H1 (cell line): ENCODE data around the gene RMND5B. TPM values are rescaled to one million over a fixed set of nuclear protein-coding genes. Genes with fewer than 3 reads are reported as not detected.

Experiments used
- CTCF ChIA-PET: fragments of 300-600 bp; sonication (Branson Sonifier 250); formaldehyde crosslinking; loops from one replicate; lab custom pipeline; 2021; ENCODE audit not compliant: partially characterized antibody; lab: Charles Lee
- POLR2A ChIA-PET: fragments of 300-600 bp; sonication (Branson Sonifier 250); formaldehyde crosslinking; loops from one replicate; lab custom pipeline; 2021; ENCODE audit warnings: inconsistent platforms; ENCODE audit not compliant: partially characterized antibody; lab: Charles Lee
- DNase-seq, 2 experiments: peaks; one replicate each; pipeline versions ENCODE4 v3.0.0 to v3.0.0-alpha.2; 2010 to 2022; ENCODE audit warnings: low spot score in 2 of 2, low read depth in 1 of 2, mixed read lengths in 1 of 2
- FAIRE-seq: peaks from 2 replicates; lab custom pipeline; 2011; peaks lifted over from hg19 to GRCh38; lab: Jason Lieb, UNC
- H2AFZ ChIP-seq: 2 replicates; pipeline ENCODE4 v1.8.1; 2012; ENCODE audit warnings: low read length, inconsistent platforms
- H2AK5ac ChIP-seq: 2 replicates; pipeline ENCODE4 v1.6.1; 2013; ENCODE audit warnings: low read depth, low read length
- H2BK120ac ChIP-seq: replicated peaks from 2 replicates; pipeline ENCODE3; 2013; ENCODE audit warnings: low read depth, low read length, inconsistent platforms
- H2BK12ac ChIP-seq: 2 replicates; pipeline ENCODE4 v1.6.1; 2013; ENCODE audit warnings: low read depth, low read length
- H2BK15ac ChIP-seq: 2 replicates; pipeline ENCODE4 v1.6.1; 2013; ENCODE audit warnings: low read length
- H2BK20ac ChIP-seq: 2 replicates; pipeline ENCODE4 v1.6.1; 2013; ENCODE audit warnings: low read length
- H2BK5ac ChIP-seq: 2 replicates; pipeline ENCODE4 v1.6.1; 2013; ENCODE audit warnings: low read depth, low read length
- H3K14ac ChIP-seq: 2 replicates; pipeline ENCODE4 v1.6.1; 2013; ENCODE audit warnings: inconsistent platforms; ENCODE audit not compliant: insufficient read length
- H3K18ac ChIP-seq: 2 replicates; pipeline ENCODE4 v1.6.1; 2013; ENCODE audit warnings: low read length; ENCODE audit errors: extremely low read depth
- H3K23ac ChIP-seq: 2 replicates; pipeline ENCODE4 v1.6.1; 2013; ENCODE audit warnings: inconsistent platforms; ENCODE audit not compliant: insufficient read length
- H3K23me2 ChIP-seq: 2 replicates; pipeline ENCODE4 v1.6.1; 2013; ENCODE audit warnings: low read depth, low read length
- H3K27ac ChIP-seq: 2 replicates; pipeline ENCODE4 v1.6.1; 2011; ENCODE audit warnings: low read depth, low read length, inconsistent platforms
- H3K27me3 ChIP-seq, 4 experiments: replicated peaks in 1 of 4; 1 replicate in 1 of 4; 2 replicates in 3 of 4; pipeline versions ENCODE4 v1.6.1 to v1.8.1; 2011 to 2013; ENCODE audit warnings: low read length in 3 of 4, mild to moderate bottlenecking in 3 of 4, inconsistent platforms in 2 of 4, mixed read lengths in 2 of 4, moderate library complexity in 1 of 4; ENCODE audit not compliant: control insufficient read depth in 3 of 4, insufficient read depth in 3 of 4; ENCODE audit errors: extremely low read depth in 1 of 4
- H3K36me3 ChIP-seq, 4 experiments: 2 replicates each; pipeline versions ENCODE4 v1.6.1 to v1.8.1; 2011 to 2013; ENCODE audit warnings: mild to moderate bottlenecking in 4 of 4, low read length in 3 of 4, moderate library complexity in 2 of 4, control low read depth in 1 of 4, inconsistent platforms in 1 of 4; ENCODE audit not compliant: insufficient read depth in 4 of 4, control insufficient read depth in 2 of 4
- H3K4ac ChIP-seq: replicated peaks from 2 replicates; pipeline ENCODE3; 2013; ENCODE audit warnings: low read length, low read depth, mixed read lengths, inconsistent platforms; ENCODE audit not compliant: insufficient read length
- H3K4me1 ChIP-seq, 4 experiments: replicated peaks in 1 of 4; 1 replicate in 1 of 4; 2 replicates in 3 of 4; pipeline versions ENCODE4 v1.6.1 to v1.8.1; 2011 to 2013; ENCODE audit warnings: low read length in 3 of 4, inconsistent platforms in 2 of 4, mixed read lengths in 1 of 4; ENCODE audit not compliant: insufficient read depth in 4 of 4, control insufficient read depth in 3 of 4
- H3K4me2 ChIP-seq, 2 experiments: 2 replicates each; pipeline versions ENCODE4 v1.6.1 to v1.8.1; 2011 to 2013; ENCODE audit warnings: low read depth in 2 of 2, low read length in 2 of 2, control low read depth in 1 of 2, inconsistent platforms in 1 of 2, mild to moderate bottlenecking in 1 of 2; ENCODE audit not compliant: insufficient read depth in 1 of 2
- H3K4me3 ChIP-seq, 4 experiments: fragments of 200-600, 300-600 bp in 1 of 4; sonication (generic), shearing (Covaris generic), sonication (Bioruptor Twin) in 1 of 4; 2 replicates each; pipeline versions ENCODE4 v1.5.1 to v1.8.1; 2011 to 2016; ENCODE audit warnings: low read length in 4 of 4, low read depth in 3 of 4, control low read depth in 2 of 4, inconsistent platforms in 2 of 4, mild to moderate bottlenecking in 2 of 4, mixed read lengths in 1 of 4, moderate library complexity in 1 of 4; ENCODE audit not compliant: insufficient read depth in 2 of 4; ENCODE audit errors: extremely low read depth in 1 of 4
- H3K56ac ChIP-seq: replicated peaks from 2 replicates; pipeline ENCODE3; 2013; ENCODE audit warnings: low read depth, mild to moderate bottlenecking, mixed read lengths, low read length, inconsistent platforms; ENCODE audit not compliant: insufficient read length
- H3K79me1 ChIP-seq: 2 replicates; pipeline ENCODE4 v1.6.1; 2013; ENCODE audit warnings: low read depth, low read length, control low read depth
- H3K79me2 ChIP-seq, 2 experiments: 2 replicates each; pipeline versions ENCODE4 v1.6.1 to v1.8.1; 2012 to 2013; ENCODE audit warnings: low read length in 2 of 2, mild to moderate bottlenecking in 2 of 2, inconsistent platforms in 1 of 2; ENCODE audit not compliant: insufficient read depth in 2 of 2, control insufficient read depth in 1 of 2
- H3K9ac ChIP-seq, 4 experiments: replicated peaks in 1 of 4; 1 replicate in 1 of 4; 2 replicates in 3 of 4; pipeline versions ENCODE4 v1.6.1 to v1.8.1; 2011 to 2013; ENCODE audit warnings: low read depth in 3 of 4, low read length in 3 of 4, control low read depth in 2 of 4, mild to moderate bottlenecking in 2 of 4, moderate library complexity in 2 of 4, inconsistent platforms in 1 of 4; ENCODE audit errors: extremely low read depth in 1 of 4
- H3K9me3 ChIP-seq, 2 experiments: 2 replicates each; pipeline versions ENCODE4 v1.6.1 to v1.8.1; 2012 to 2013; ENCODE audit warnings: mild to moderate bottlenecking in 2 of 2, moderate library complexity in 2 of 2, control low read depth in 1 of 2, inconsistent platforms in 1 of 2, low read depth in 1 of 2, low read length in 1 of 2, mixed read lengths in 1 of 2; ENCODE audit not compliant: insufficient read depth in 2 of 2
- H4K20me1 ChIP-seq, 2 experiments: replicated peaks in 1 of 2; 2 replicates each; pipeline versions ENCODE3 to v1.8.1; 2011 to 2013; ENCODE audit warnings: inconsistent platforms in 2 of 2, low read length in 2 of 2, mild to moderate bottlenecking in 1 of 2; ENCODE audit not compliant: insufficient read depth in 2 of 2, control insufficient read depth in 1 of 2
- H4K5ac ChIP-seq: 2 replicates; pipeline ENCODE4 v1.6.1; 2013; ENCODE audit warnings: low read length, low read depth, mixed read lengths, inconsistent platforms; ENCODE audit not compliant: insufficient read length
- H4K8ac ChIP-seq: 2 replicates; pipeline ENCODE4 v1.8.0; 2013; ENCODE audit warnings: mild to moderate bottlenecking, moderate library complexity, low read length, inconsistent platforms; ENCODE audit not compliant: insufficient read depth; ENCODE audit errors: extremely low read depth
- H4K91ac ChIP-seq: replicated peaks from 2 replicates; pipeline ENCODE3; 2013; ENCODE audit warnings: low read length, mixed read lengths, inconsistent platforms; ENCODE audit not compliant: insufficient read length
- BCL11A ChIP-seq, 2 experiments: IDR thresholded peaks; one replicate each; pipeline ENCODE4 v1.6.1; 2011; ENCODE audit warnings: low read depth in 2 of 2, low read length in 2 of 2, mild to moderate bottlenecking in 2 of 2
- MAX ChIP-seq: IDR thresholded peaks from 2 replicates; pipeline ENCODE4 v1.6.1; 2012; ENCODE audit warnings: inconsistent platforms
- RFX5 ChIP-seq: IDR thresholded peaks from 2 replicates; pipeline ENCODE4 v1.6.1; 2011; ENCODE audit warnings: low read depth, low read length, improper control_type of control experiment, borderline replicate concordance
- TAF7 ChIP-seq: optimal IDR thresholded peaks from 2 replicates; pipeline ENCODE3; 2011; ENCODE audit warnings: low read depth, mild to moderate bottlenecking, inconsistent platforms, low read length, moderate library complexity, borderline replicate concordance
- YY1 ChIP-seq: IDR thresholded peaks from 2 replicates; pipeline ENCODE4 v1.6.1; 2011; ENCODE audit warnings: low read depth, mild to moderate bottlenecking, low read length
- WGBS, 2 experiments: shearing (Covaris generic) in 1 of 2; methylation state at CpG; one replicate each; pipeline versions ENCODE4 v1.1.6 to v1.1.7; 2013 to 2015; ENCODE audit warnings: low lambda C conversion rate in 2 of 2, mixed read lengths in 2 of 2, inconsistent platforms in 1 of 2, low coverage in 1 of 2, missing lambda C conversion rate in 1 of 2; ENCODE audit not compliant: insufficient replicate concordance in 2 of 2, insufficient coverage in 1 of 2, insufficient read length in 1 of 2; ENCODE audit errors: extremely low coverage in 1 of 2, missing lambda C conversion rate in 1 of 2; 5-methylcytosine and 5-hydroxymethylcytosine counted together
- polyA plus RNA-seq, 7 experiments: library from polyadenylated mRNA; depleted of rRNA in 3 of 7; stranded (reverse) in 5 of 7; unstranded in 2 of 7; fragments of >200 nt in 5 of 7; fragments of 200-250 nt in 2 of 7; gene quantifications; 1 replicate in 5 of 7; 2 replicates in 1 of 7; 4 replicates in 1 of 7; pipeline versions ENCODE4 v1.2.1 to v1.2.3, GENCODE V29; 2011 to 2013; ENCODE audit warnings: missing spikeins in 2 of 7, mixed read lengths in 2 of 7
- total RNA-seq: library from RNA; stranded (reverse); fragmentation: NEBNext Ultra II Directional; extraction: Animal tissue kit (Norgen Biotek cat#: 25700); gene quantifications from 2 replicates; pipeline ENCODE4 v1.2.1, GENCODE V29; 2021

Gene RMND5B
- total and polyA plus RNA-seq, 2 of the 8 experiments (the other 6 are each of a cell fraction or from before 2014, with no cell fraction given): 75.9 to 90.2 TPM

DNA sequence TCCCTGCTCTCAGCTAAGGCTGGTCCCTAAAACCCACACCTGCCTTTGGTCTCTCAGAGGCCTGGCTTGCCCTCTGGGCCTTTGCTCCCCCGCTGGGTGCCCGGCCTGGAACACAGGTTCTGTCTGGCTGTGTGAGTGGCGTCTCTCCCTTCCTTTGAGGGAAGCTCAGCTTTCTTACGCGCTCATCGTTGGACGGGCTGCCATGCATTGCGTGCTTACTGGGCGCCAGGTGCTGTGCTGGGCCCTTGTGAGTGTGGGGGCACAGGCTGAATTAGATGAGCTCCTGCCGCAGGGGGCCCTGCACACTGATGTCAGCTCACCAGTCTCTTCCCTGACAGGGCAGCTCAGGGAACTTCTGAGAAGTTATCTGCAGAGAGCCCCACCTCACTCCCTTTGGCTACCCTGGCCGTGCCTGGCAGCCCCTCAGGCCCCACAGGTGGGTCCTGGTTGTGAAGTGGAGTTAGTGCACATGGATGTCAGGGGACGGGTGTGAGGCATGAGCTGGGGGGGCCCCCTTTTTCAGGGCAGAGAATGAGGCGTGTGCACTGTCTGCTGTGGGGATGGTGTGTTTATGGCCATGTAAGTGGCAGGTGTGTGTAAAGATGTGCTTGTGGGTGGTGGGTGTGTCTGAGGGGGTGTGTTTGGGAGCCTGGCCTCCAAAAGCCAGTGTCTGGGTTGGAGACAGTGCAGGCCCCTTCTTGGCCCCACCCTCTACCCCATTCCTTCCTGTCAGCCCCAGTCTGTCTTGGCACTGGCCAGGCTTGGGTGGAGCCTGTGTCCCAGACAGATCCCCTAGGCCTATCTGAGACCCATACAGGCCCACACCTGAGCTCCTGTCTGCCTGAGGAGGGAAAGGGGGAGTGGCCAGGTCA, 7.5 kb upstream of the RMND5B start:
- Histone ChIP-seq H3K23ac (no peak overlapping the region), H4K20me1 (peaks cover 7% of the 10 kb centered on the region in 2 experiments), H3K56ac (no peak overlapping the region), H2BK5ac (peak overlapping the region; percentile 96), H3K4ac (no peak overlapping the region), H3K79me1 (peaks cover 9% of the 10 kb centered on the region), H3K79me2 (peaks cover 0 to 31% of the 10 kb centered on the region in 2 experiments; a peak in 2 of 4 replicates), H2AFZ (no peak overlapping the region), H3K4me3 (no peak overlapping the region), H4K91ac (peak overlapping the region; percentile 77), H2AK5ac (peak overlapping the region; percentile 40; the same call in 1 of the 2 replicates), H3K14ac (no peak overlapping the region), H3K18ac (peak overlapping the region; percentile 87; the same call in 1 of the 2 replicates), H2BK120ac (no peak overlapping the region), H3K9ac (no peak overlapping the region), H3K23me2 (no peaks in the 10 kb centered on the region), H3K4me2 (no peak overlapping the region), H3K9me3 (no peaks in the 10 kb centered on the region)
- no peak for DNase-seq
- ChIA-PET POLR2A (interaction anchor here (0.7 to 40.7 kb wide), 11 partner anchors 7 to 81 kb away, joined by 3 to 1250 read pairs (median 7); partner anchors contain the start of genes HNRNPAB, N4BP3, NHP2 and RMND5B), CTCF (interaction anchor here (0.7 to 12.9 kb wide), 11 partner anchors 9 to 140 kb away, joined by 3 to 189 read pairs (median 4); partner anchors contain the start of genes NHP2 and RMND5B)
- no peak for FAIRE-seq
- TF ChIP-seq BCL11A (IDR thresholded peaks at IDR 0.05; ENCODE audit: low read depth in 2 of 2, low read length in 2 of 2) (no peak), RFX5 (no peak), TAF7 (peak; percentile 27), YY1 (no peak), MAX (no peak)
- TF ChIP-seq, all 59 proteins: peak for 1
- Histone ChIP-seq H2BK20ac (no peak overlapping the region), H3K27me3 (no peaks in the 10 kb centered on the region), H2BK12ac (0 out of 2 replicates have a peak overlapping the region, but pooled peaks have one; percentile 75), H3K27ac (no peak overlapping the region), H3K36me3 (peaks cover 9 to 29% (median 20%) of the 10 kb centered on the region in 4 experiments; a peak in 7 of 8 replicates), H2BK15ac (peak overlapping the region; percentile 72; the same call in 1 of the 2 replicates), H3K4me1 (peaks cover 12 to 51% (median 27%) of the 10 kb centered on the region in 4 experiments), H4K5ac (no peak overlapping the region), H4K8ac (no peak overlapping the region)
- WGBS, 2 experiments: 80% methylated on average over 12 of the region's 13 CpGs; no CpG with 5 or more reads in 1 of the 2 experiments
